ENCODE data around the gene RGS11.
"Not testable (repeated sequence)": the region's sequence is repeated elsewhere in the genome, so short reads cannot be mapped to it uniquely, and the experiment has no call there.

RGS11 gene

GRCh38 chr16:270381-271255 is 5.1 kb downstream of the RGS11 start:
- no peak for ATAC-seq
- TF ChIP-seq RARB (CRISPR knock-in tag; IDR thresholded peaks at IDR 0.05) (no peak), CSRNP3 (CRISPR knock-in tag; IDR thresholded peaks at IDR 0.05) (no peak), TCF4 (CRISPR knock-in tag; IDR thresholded peaks at IDR 0.05; ENCODE audit: borderline replicate concordance) (no peak)

- TF ChIP-seq ISL1 (CRISPR knock-in tag; IDR thresholded peaks at IDR 0.05), result no peak
- no peak for TF ChIP-seq TSHZ2 (CRISPR knock-in tag; IDR thresholded peaks at IDR 0.05)
- TF ChIP-seq PPARA (CRISPR knock-in tag; IDR thresholded peaks at IDR 0.05; ENCODE audit: borderline replicate concordance), result no peak
- TF ChIP-seq BACH2 (CRISPR knock-in tag; IDR thresholded peaks at IDR 0.05; ENCODE audit: borderline replicate concordance), result no peak
- no peak for TF ChIP-seq PATZ1 (CRISPR knock-in tag; IDR thresholded peaks at IDR 0.05; ENCODE audit: borderline replicate concordance)
- no peak for TF ChIP-seq TOX (CRISPR knock-in tag; IDR thresholded peaks at IDR 0.05; ENCODE audit: borderline replicate concordance)
- TF ChIP-seq ZC3H10 (CRISPR knock-in tag; IDR thresholded peaks at IDR 0.05), result no peak
- TF ChIP-seq POU6F1 (CRISPR knock-in tag; IDR thresholded peaks at IDR 0.05; ENCODE audit: borderline replicate concordance, low read depth), result no peak
- no peak for TF ChIP-seq RARB (CRISPR knock-in tag; IDR thresholded peaks at IDR 0.05)
- ATAC-seq, result no peak
Observed at GRCh38 chr16:269061-269796, 6.5 kb downstream of the RGS11 start.

GRCh38 chr16:268141-269053 is 7.3 kb downstream of the RGS11 start:
- no peak; the same call in 2 of the 3 replicates for ATAC-seq
- no peak for TF ChIP-seq ISL1 (CRISPR knock-in tag; IDR thresholded peaks at IDR 0.05)
- no peak for TF ChIP-seq CSRNP3 (CRISPR knock-in tag; IDR thresholded peaks at IDR 0.05)
- TF ChIP-seq ARNTL (CRISPR knock-in tag; IDR thresholded peaks at IDR 0.05; ENCODE audit: borderline replicate concordance, low read depth), result no peak
- no peak for TF ChIP-seq ZFP3 (CRISPR knock-in tag; IDR thresholded peaks at IDR 0.05)
- no peak for TF ChIP-seq SNAI2 (CRISPR knock-in tag; IDR thresholded peaks at IDR 0.05)
- no peak for TF ChIP-seq ZNF8 (CRISPR knock-in tag; IDR thresholded peaks at IDR 0.05)
- no peak for TF ChIP-seq CREB5 (CRISPR knock-in tag; IDR thresholded peaks at IDR 0.05; ENCODE audit: low read depth)

GRCh38 chr16:267562-267961 is 8.2 kb downstream of the RGS11 start:
- not testable (repeated sequence) for ATAC-seq
